GM13976 (cell line): Measurements from ENCODE around the gene HHIP.
A peak's percentile ranks its signal among the peaks of the same experiment; 100 is the strongest.

Experiments
- DNase-seq: peaks from one replicate; pipeline ENCODE4 v3.0.0; 2012; ENCODE audit warnings: low spot score
- in situ Hi-C: fragments of 300-500 bp; cut with MboI; formaldehyde crosslinking; loops from one replicate; pipeline ENCODE4 v1.12.0; 2022; ENCODE audit warnings: low sequenced_read_pairs, mixed read lengths, inconsistent platforms; ENCODE audit not compliant: unreplicated experiment
- TF ChIP-seq, protein P1 (sequence below): IDR thresholded peaks from 2 replicates; pipeline ENCODE4 v1.5.1; 2012; ENCODE audit warnings: borderline replicate concordance, mild to moderate bottlenecking; ENCODE audit not compliant: insufficient read depth; ENCODE audit errors: extremely low read depth, missing control alignments, control extremely low read depth

HHIP gene

GRCh38 chr4:144627663-144628076 is 18.3 kb upstream of the HHIP start:
- in situ Hi-C loops = loop anchor here (25.0 kb wide), 1 partner anchor 435 kb away; no protein-coding TSS in a partner anchor
- no peak for DNase-seq
- TF ChIP-seq, protein P1, sequence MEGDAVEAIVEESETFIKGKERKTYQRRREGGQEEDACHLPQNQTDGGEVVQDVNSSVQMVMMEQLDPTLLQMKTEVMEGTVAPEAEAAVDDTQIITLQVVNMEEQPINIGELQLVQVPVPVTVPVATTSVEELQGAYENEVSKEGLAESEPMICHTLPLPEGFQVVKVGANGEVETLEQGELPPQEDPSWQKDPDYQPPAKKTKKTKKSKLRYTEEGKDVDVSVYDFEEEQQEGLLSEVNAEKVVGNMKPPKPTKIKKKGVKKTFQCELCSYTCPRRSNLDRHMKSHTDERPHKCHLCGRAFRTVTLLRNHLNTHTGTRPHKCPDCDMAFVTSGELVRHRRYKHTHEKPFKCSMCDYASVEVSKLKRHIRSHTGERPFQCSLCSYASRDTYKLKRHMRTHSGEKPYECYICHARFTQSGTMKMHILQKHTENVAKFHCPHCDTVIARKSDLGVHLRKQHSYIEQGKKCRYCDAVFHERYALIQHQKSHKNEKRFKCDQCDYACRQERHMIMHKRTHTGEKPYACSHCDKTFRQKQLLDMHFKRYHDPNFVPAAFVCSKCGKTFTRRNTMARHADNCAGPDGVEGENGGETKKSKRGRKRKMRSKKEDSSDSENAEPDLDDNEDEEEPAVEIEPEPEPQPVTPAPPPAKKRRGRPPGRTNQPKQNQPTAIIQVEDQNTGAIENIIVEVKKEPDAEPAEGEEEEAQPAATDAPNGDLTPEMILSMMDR = no peak

GRCh38 chr4:144633215-144633614 is 12.7 kb upstream of the HHIP start:
- in situ Hi-C loops = loop anchor here (25.0 kb wide), 1 partner anchor 429 kb away; no protein-coding TSS in a partner anchor
- TF ChIP-seq, protein P1 = no peak
- DNase-seq = no peak

DNA sequence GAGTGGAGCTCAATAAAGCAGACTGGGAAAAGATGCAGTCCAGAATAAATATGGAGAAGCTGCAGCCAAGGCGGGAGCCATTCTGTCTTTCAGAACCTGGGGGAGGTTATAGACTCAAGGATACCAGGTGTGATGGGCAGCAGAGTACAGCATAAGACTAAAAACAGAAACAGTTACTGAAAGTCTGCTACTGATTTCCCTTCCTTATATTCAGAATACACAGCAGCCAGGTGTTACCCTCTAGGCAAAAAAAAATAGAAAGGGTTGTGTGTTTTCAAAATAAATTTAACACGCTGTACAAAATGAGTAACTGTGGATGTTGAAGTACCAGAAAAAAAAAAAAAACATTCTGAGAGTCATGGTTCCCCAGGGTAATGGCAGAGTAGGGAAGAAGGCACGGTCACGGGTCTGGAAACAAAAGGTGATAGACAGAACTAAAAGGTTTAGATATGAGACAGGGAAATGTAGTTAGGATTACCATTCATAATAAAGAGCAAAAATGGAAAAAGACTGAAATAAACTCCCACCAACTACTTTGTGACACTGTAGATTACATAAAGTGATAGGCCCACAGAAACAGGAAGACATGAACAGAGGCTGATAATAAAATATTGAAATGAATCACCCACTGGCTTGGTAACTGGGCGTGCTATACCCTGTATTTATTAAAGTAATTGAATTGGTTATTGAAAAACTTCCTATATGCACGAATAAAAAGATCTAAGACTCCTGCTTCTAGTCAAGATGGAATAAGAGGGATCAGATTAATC is 10.8 kb upstream of the HHIP start:
- DNase-seq = no peak
- TF ChIP-seq, protein P1 = no peak
- in situ Hi-C loops = loop anchor here (25.0 kb wide), 1 partner anchor 427 kb away; no protein-coding TSS in a partner anchor

- in situ Hi-C loops = loop anchor here (25.0 kb wide), 1 partner anchor 418 kb away; no protein-coding TSS in a partner anchor
- TF ChIP-seq, protein P1 = no peak
- no peak for DNase-seq
Measured at GRCh38 chr4:144644368-144645101, 1.4 kb upstream of the HHIP start.

DNA sequence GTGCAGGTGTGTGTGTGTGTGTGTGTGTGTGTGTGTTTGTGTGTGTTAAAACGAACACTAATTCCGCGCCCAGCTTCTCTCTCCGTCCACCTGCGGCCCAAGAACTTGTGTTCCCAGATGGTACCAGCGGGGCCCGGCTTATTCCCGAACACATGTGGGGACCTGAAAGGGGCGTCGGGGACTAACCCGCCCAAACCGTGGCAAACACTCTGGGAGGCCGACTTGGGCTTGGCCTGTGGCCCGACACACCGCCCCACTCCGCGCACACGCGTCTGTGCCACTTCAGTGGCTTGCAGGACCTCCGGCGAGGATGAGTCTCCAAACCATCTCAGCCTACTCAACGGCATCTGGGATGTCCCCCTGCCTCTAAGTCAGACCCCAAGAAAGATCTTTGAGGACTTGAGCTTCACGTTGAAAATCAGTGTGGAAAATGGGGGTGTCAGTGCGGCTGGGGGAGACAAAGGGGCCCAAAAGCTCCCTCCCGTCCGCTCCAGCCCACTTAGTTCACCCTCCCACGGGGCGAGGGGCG is 790 bp upstream of the HHIP start:
- DNase-seq = peak; percentile 36
- in situ Hi-C loops = loop anchor here (25.0 kb wide), 1 partner anchor 417 kb away; no protein-coding TSS in a partner anchor
- TF ChIP-seq, protein P1 = no peak

DNA sequence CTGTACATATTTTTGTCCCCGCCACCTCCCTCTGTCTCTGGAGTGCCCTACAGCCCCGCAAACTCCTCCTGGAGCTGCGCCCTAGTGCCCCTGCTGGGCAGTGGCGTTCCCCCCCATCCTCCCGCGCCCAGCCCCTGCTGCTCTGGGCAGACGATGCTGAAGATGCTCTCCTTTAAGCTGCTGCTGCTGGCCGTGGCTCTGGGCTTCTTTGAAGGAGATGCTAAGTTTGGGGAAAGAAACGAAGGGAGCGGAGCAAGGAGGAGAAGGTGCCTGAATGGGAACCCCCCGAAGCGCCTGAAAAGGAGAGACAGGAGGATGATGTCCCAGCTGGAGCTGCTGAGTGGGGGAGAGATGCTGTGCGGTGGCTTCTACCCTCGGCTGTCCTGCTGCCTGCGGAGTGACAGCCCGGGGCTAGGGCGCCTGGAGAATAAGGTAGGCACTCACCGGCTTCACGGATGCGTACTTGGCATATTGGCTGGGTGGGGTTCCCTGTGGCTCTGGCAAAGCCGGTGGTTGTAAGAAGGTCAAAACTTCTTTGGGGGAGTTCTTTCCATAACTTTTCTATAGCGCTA is 653 bp downstream of the HHIP start:
- DNase-seq = peak; percentile 22
- in situ Hi-C loops = loop anchor here (25.0 kb wide), 1 partner anchor 416 kb away; no protein-coding TSS in a partner anchor
- TF ChIP-seq, protein P1 = no peak
